GM19397 (cell line): ENCODE measurements around the gene CORO2A.
A peak's percentile ranks its signal among the peaks of the same experiment; 100 is the strongest.
"Not testable (repeated sequence)": the region's sequence is repeated elsewhere in the genome, so short reads cannot be mapped to it uniquely, and the experiment has no call there.

ENCODE experiments used
- ATAC-seq: cut with Tn5 transposase; IDR thresholded peaks from one replicate; pipeline ENCODE4 v1.9.1; 2021; ENCODE audit warnings: mild to moderate bottlenecking, moderate library complexity; ENCODE audit not compliant: unreplicated experiment

The CORO2A gene

GRCh38 chr9:98117984-98118639 lies 74.3 kb downstream of the CORO2A start:
- ATAC-seq: peak; percentile 45

- ATAC-seq: not testable (repeated sequence)
Observed at GRCh38 chr9:98117097-98117496, 75.3 kb downstream of the CORO2A start.

- ATAC-seq: no peak
Observed at GRCh38 chr9:98109052-98109451, 83.4 kb downstream of the CORO2A start.

GRCh38 chr9:98108531-98109031 lies 83.9 kb downstream of the CORO2A start:
- peak; percentile 82 for ATAC-seq

- no peak for ATAC-seq
Observed at GRCh38 chr9:98107926-98108325, 84.5 kb downstream of the CORO2A start.

GRCh38 chr9:98105006-98105405 lies 87.4 kb downstream of the CORO2A start:
- ATAC-seq: no peak

- no peak for ATAC-seq
Observed at GRCh38 chr9:98104445-98104881, 88.0 kb downstream of the CORO2A start.

- ATAC-seq: peak; percentile 96
Observed at GRCh38 chr9:98101868-98102273, 90.6 kb downstream of the CORO2A start.

GRCh38 chr9:98101416-98101815 lies 91.0 kb downstream of the CORO2A start:
- no peak for ATAC-seq

- ATAC-seq: no peak
Observed at GRCh38 chr9:98100456-98100855, 92.0 kb downstream of the CORO2A start.

- no peak for ATAC-seq
Observed at GRCh38 chr9:98099898-98100297, 92.5 kb downstream of the CORO2A start.

GRCh38 chr9:98099346-98099745 lies 93.1 kb downstream of the CORO2A start:
- ATAC-seq: no peak

- no peak for ATAC-seq
Observed at GRCh38 chr9:98097836-98098235, 94.6 kb downstream of the CORO2A start.

GRCh38 chr9:98096091-98096490 lies 96.3 kb downstream of the CORO2A start:
- no peak for ATAC-seq

- ATAC-seq: no peak
Observed at GRCh38 chr9:98095401-98095800, 97.0 kb downstream of the CORO2A start.

GRCh38 chr9:98094851-98095250 lies 97.6 kb downstream of the CORO2A start:
- no peak for ATAC-seq

- no peak for ATAC-seq
Observed at GRCh38 chr9:98094316-98094715, 98.1 kb downstream of the CORO2A start.

GRCh38 chr9:98092613-98092931 lies 99.9 kb downstream of the CORO2A start:
- ATAC-seq: no peak

- ATAC-seq: no peak
Observed at GRCh38 chr9:98091735-98092612, 100.5 kb downstream of the CORO2A start.

- ATAC-seq: not testable (repeated sequence)
Observed at GRCh38 chr9:98090674-98091073, 101.8 kb downstream of the CORO2A start.

- ATAC-seq: peak; percentile 63
Observed at GRCh38 chr9:98087420-98088354, 104.8 kb downstream of the CORO2A start.
